HG02943 (cell line): ENCODE results near the gene MMP25.

Experiments used
- ATAC-seq: cut with Tn5 transposase; IDR thresholded peaks from one replicate; pipeline ENCODE4 v1.9.1; 2021; ENCODE audit warnings: mild to moderate bottlenecking, low read depth, moderate library complexity; ENCODE audit not compliant: unreplicated experiment

The MMP25 gene

GRCh38 chr16:3088925-3089716, 42.8 kb downstream of the MMP25 start:
- no peak for ATAC-seq

- no peak for ATAC-seq
Measured at GRCh38 chr16:3089717-3090592, 43.6 kb downstream of the MMP25 start.

- no peak for ATAC-seq
Measured at GRCh38 chr16:3091551-3091950, 45.2 kb downstream of the MMP25 start.

- no peak for ATAC-seq
Measured at GRCh38 chr16:3092501-3092941, 46.2 kb downstream of the MMP25 start.

GRCh38 chr16:3094289-3095027, 48.1 kb downstream of the MMP25 start:
- ATAC-seq = no peak

- ATAC-seq = no peak
Measured at GRCh38 chr16:3095869-3096268, 49.5 kb downstream of the MMP25 start.

- ATAC-seq = no peak
Measured at GRCh38 chr16:3096362-3096761, 50.0 kb downstream of the MMP25 start.

- ATAC-seq = no peak
Measured at GRCh38 chr16:3097266-3097665, 50.9 kb downstream of the MMP25 start.

- no peak for ATAC-seq
Measured at GRCh38 chr16:3098459-3099394, 52.4 kb downstream of the MMP25 start, which contains the start of gene ZSCAN10. TSS of gene ZSCAN10 (minus strand) at chr16:3099294. CDS start at chr16:3092937, 6,357 bp downstream.

GRCh38 chr16:3099395-3099731, 53.0 kb downstream of the MMP25 start:
- ATAC-seq = no peak

- no peak for ATAC-seq
Measured at GRCh38 chr16:3099732-3100499, 53.6 kb downstream of the MMP25 start.

GRCh38 chr16:3101018-3101840, 54.9 kb downstream of the MMP25 start:
- ATAC-seq = no peak

GRCh38 chr16:3101841-3102470, 55.6 kb downstream of the MMP25 start:
- no peak for ATAC-seq

GRCh38 chr16:3106205-3106928, 60.0 kb downstream of the MMP25 start:
- peak; percentile 72 for ATAC-seq
